Activated naive CD4-positive, alpha-beta T cell (primary cell): ENCODE results near the gene FOXC1.
A peak's percentile ranks its signal among the peaks of the same experiment; 100 is the strongest.

ENCODE experiments used
- DNase-seq, 4 experiments: peaks; one replicate each; lab custom pipeline; 2025; lab: John Stamatoyannopoulos, UW

FOXC1 gene

GRCh38 chr6:1600063-1600763 lies 9.5 kb upstream of the FOXC1 start:
- DNase-seq = no peak

GRCh38 chr6:1600764-1601157 lies 9.0 kb upstream of the FOXC1 start:
- DNase-seq = no peak

- no peak for DNase-seq
Observed at GRCh38 chr6:1601158-1602048, 8.3 kb upstream of the FOXC1 start.

GRCh38 chr6:1602049-1602713 lies 7.5 kb upstream of the FOXC1 start:
- no peak for DNase-seq

- DNase-seq = no peak
Observed at GRCh38 chr6:1603708-1604107, 6.0 kb upstream of the FOXC1 start.

- peak; percentile 48 to 67 (median 58) for DNase-seq
Observed at GRCh38 chr6:1604158-1605003, 5.3 kb upstream of the FOXC1 start.

- no peak for DNase-seq
Observed at GRCh38 chr6:1605004-1605892, 4.5 kb upstream of the FOXC1 start.

GRCh38 chr6:1605893-1606779 lies 3.6 kb upstream of the FOXC1 start:
- DNase-seq = no peak

GRCh38 chr6:1606780-1607515 lies 2.8 kb upstream of the FOXC1 start:
- DNase-seq = no peak

- no peak for DNase-seq
Observed at GRCh38 chr6:1607516-1608221, 2.0 kb upstream of the FOXC1 start.

- no peak for DNase-seq
Observed at GRCh38 chr6:1608222-1609040, 1.3 kb upstream of the FOXC1 start.

GRCh38 chr6:1609041-1609647 lies 571 bp upstream of the FOXC1 start:
- DNase-seq = no peak

- DNase-seq = no peak
Observed at GRCh38 chr6:1610497-1611321, 994 bp downstream of the FOXC1 start.

GRCh38 chr6:1611322-1611571 lies 1.5 kb downstream of the FOXC1 start:
- no peak for DNase-seq

- no peak for DNase-seq
Observed at GRCh38 chr6:1611572-1612298, 2.0 kb downstream of the FOXC1 start.
